Measurements from ENCODE around the gene MACF1. TPM values are rescaled to one million over a fixed set of nuclear protein-coding genes. Genes with fewer than 3 reads are reported as not detected.
"Not testable (repeated sequence)": the region's sequence is repeated elsewhere in the genome, so short reads cannot be mapped to it uniquely, and the experiment has no call there.

The MACF1 gene
- total RNA-seq, 4 donors from 2014 or later = 187 to 436 (median 261) TPM

- peaks cover 0 to 7% of the 10 kb centered on the region in 2 donors for H3K27me3 ChIP-seq
- H3K4me3 ChIP-seq = no peak overlapping the region
- H3K4me1 ChIP-seq = peaks cover 0 to 14% (median 6%) of the 10 kb centered on the region in 4 donors
- H3K27ac ChIP-seq = no peak overlapping the region
- TF ChIP-seq POLR2A (IDR thresholded peaks at IDR 0.05) = no peak
- TF ChIP-seq, protein P1, sequence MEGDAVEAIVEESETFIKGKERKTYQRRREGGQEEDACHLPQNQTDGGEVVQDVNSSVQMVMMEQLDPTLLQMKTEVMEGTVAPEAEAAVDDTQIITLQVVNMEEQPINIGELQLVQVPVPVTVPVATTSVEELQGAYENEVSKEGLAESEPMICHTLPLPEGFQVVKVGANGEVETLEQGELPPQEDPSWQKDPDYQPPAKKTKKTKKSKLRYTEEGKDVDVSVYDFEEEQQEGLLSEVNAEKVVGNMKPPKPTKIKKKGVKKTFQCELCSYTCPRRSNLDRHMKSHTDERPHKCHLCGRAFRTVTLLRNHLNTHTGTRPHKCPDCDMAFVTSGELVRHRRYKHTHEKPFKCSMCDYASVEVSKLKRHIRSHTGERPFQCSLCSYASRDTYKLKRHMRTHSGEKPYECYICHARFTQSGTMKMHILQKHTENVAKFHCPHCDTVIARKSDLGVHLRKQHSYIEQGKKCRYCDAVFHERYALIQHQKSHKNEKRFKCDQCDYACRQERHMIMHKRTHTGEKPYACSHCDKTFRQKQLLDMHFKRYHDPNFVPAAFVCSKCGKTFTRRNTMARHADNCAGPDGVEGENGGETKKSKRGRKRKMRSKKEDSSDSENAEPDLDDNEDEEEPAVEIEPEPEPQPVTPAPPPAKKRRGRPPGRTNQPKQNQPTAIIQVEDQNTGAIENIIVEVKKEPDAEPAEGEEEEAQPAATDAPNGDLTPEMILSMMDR (IDR thresholded peaks at IDR 0.05) = no peak
- H3K9me3 ChIP-seq = no peaks in the 10 kb centered on the region
- H3K36me3 ChIP-seq = peaks cover 0 to 37% (median 0%) of the 10 kb centered on the region in 3 donors
- DNase-seq = no peak
These were observed 284.5 kb downstream of the MACF1 start for GRCh38 chr1:39488793-39489566.

DNA sequence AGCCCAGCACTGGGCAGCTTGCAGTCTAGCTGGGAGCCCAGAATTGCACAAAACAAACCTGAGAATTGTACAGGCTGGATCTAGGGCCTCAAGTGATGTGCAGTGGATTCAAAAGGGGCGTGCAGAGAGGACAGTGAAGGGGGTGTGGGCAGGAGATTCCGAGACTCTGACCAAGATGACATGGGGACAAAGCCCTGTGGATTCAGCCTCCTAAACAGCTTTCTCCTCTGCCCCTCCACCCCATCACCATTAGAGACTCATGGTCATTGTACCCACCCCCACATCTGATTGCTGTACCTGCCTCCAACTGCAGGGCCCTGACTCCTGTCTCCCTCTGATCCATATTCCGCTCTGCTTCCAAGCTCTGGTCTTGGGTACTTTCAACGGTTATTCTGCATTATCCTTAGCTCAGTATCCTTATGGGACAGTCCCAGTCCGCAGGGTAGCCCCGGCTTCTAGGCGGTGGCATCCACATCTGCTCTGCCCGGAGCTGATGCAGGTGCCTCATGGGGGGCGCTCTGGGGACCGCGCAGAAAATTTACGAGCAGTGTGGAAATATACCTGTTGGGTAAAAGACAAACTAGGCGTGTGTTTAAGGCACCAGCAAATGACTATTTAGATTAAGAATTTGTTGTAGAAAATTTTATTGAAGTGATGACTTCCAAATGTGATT lies 285.2 kb downstream of the MACF1 start:
- no peak for TF ChIP-seq POLR2A (IDR thresholded peaks at IDR 0.05)
- DNase-seq = no peak
- Histone ChIP-seq H3K27me3 (peaks cover 0 to 7% of the 10 kb centered on the region in 2 donors), H3K4me1 (peaks cover 0 to 14% (median 6%) of the 10 kb centered on the region in 4 donors), H3K9me3 (no peaks in the 10 kb centered on the region), H3K4me3 (no peak overlapping the region), H3K27ac (no peak overlapping the region), H3K36me3 (peaks cover 0 to 32% (median 0%) of the 10 kb centered on the region in 3 donors)

DNA sequence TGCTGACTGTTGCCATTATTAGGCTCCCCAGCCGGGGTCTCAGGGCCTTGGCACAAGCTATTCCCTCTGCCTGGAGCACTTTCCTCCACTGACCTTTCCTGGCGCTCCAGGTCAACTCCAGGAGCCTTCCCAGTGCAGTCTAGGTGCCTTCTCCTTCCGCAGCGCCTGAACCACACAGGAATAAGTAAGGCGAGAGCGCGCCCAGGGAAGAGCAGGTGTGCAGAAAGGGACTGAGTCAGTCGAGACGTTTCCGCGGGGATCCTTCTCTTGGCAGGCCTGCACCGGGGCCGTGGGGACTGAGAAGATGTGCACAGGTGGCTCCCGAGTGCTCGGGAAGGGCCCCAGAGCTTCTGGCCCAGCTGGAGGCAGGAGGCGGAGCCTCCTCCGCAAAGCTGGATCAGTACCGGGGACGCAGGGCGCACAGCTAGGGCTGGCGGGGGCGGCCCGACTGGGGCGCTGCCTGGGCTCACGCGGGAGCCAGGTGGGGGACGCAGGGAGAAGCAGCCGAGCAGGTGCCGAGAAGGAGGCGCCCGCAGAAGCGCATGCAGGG lies 286.2 kb downstream of the MACF1 start:
- Histone ChIP-seq H3K4me1 (peaks cover 0 to 14% (median 6%) of the 10 kb centered on the region in 4 donors), H3K4me3 (peak overlapping the region; percentile 54 to 67 (median 65)), H3K9me3 (no peaks in the 10 kb centered on the region), H3K36me3 (peaks cover 0 to 22% (median 0%) of the 10 kb centered on the region in 3 donors), H3K27ac (peak overlapping the region in 2 of 4 donors; percentile 30 to 52), H3K27me3 (peaks cover 0 to 7% of the 10 kb centered on the region in 2 donors)
- DNase-seq = no peak
- TF ChIP-seq POLR2A (IDR thresholded peaks at IDR 0.05) = no peak
- TF ChIP-seq, protein P1 (IDR thresholded peaks at IDR 0.05) = no peak

DNA sequence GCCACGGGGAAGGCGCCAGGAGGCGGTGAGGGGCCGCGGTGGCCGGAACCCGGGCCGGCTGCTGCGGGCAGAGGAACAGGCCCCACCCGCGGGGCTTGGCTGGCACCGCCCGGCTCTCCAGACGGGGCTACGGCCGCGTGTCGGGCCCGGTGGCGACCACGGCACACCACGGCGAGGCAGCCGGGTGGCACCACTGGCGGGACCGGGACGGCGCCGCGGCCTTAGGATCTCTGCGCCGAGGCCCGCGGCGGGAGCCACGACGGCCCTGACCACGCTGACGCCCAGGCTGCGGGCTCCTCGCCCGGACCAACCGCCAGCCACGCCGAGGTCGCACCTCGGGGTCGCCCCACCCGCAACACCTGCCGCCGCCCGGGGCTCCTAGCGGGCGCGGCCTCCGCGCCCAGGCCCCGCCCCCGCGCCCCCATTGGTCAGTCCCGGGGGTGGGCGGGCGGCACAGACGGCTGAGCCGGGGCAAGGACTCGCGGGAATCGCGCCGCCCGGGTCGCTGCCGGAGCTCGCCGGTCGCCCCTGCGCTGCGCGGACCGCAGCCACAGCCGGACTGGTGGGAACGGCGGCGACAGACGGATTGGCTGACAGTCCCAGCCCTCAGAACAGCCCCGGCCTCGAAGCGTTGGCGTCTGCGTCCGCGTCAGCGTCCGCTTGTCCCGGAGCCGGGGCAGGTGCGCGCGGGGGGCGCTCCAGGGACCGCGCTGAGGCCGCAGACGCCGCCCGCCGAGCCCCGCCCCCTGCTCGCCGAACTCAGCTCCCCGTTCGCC lies 286.8 kb downstream of the MACF1 start, which contains the start of gene BMP8A:
Gene BMP8A (plus strand): TSS at position 491 of the 776 bp plus-strand sequence. CDS start 356 bp downstream, outside the sequence.
- Histone ChIP-seq H3K36me3 (peaks cover 0 to 15% (median 0%) of the 10 kb centered on the region in 3 donors), H3K4me1 (peaks cover 0 to 14% (median 6%) of the 10 kb centered on the region in 4 donors), H3K9me3 (no peaks in the 10 kb centered on the region), H3K4me3 (peak within 1 kb of the TSS; percentile 54 to 67 (median 65)), H3K27ac (peak within 1 kb of the TSS in 2 of 4 donors; percentile 30 to 52), H3K27me3 (peaks cover 0 to 7% of the 10 kb centered on the region in 2 donors)
- peak; percentile 75 to 88 (median 81) for DNase-seq
- TF ChIP-seq POLR2A (IDR thresholded peaks at IDR 0.05) = no peak
- TF ChIP-seq, protein P1 (IDR thresholded peaks at IDR 0.05) = no peak

DNA sequence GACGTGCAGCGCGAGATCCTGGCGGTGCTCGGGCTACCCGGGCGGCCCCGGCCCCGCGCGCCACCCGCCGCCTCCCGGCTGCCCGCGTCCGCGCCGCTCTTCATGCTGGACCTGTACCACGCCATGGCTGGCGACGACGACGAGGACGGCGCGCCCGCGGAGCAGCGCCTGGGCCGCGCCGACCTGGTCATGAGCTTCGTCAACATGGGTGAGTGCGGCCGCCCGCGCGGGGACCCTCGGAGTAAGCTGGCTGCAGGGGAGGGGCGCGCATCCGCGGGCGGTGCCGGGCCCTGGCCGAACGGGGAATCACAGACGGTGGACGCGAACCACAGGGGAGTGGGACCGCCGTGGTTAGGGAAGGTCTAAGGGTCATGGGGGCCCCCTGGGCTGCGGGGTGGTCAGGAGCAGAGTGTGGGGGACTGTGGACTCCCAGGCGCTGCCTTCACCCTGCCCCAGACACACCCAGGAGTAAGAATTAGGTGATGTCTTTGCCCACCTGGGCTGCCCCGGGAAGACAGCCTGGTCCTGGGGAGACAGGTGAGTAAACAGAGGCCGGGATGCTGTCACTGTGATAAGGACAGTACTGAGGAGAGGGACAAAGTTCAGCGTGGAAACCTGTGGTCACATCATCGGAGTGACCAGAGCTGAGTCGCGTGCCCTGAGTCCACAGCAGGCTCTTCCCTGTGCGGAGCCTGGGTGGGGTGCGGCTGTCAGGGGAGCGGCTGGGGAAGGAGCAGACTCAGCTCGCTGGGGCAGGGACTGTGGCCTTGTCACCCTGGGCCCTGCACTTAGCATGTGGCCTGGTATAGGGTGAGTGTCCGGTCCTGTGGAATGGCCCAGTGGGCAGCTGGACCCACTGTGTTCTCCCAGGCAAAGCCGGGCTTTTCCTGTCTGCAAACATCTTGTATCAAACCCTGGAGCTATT lies 287.9 kb downstream of the MACF1 start:
- peak overlapping the region in 3 of 4 donors; percentile 64 to 67 (median 66) for H3K4me3 ChIP-seq
- H3K9me3 ChIP-seq, H3K27ac ChIP-seq, H3K27me3 ChIP-seq, H3K36me3 ChIP-seq: not testable (repeated sequence)
- DNase-seq = peak in 1 of 3 donors; percentile 68
- peaks cover 0 to 14% (median 6%) of the 10 kb centered on the region in 4 donors for H3K4me1 ChIP-seq

- not testable (repeated sequence) for H3K27ac ChIP-seq, H3K9me3 ChIP-seq, H3K27me3 ChIP-seq, H3K36me3 ChIP-seq, DNase-seq
- H3K4me3 ChIP-seq = peak overlapping the region in 1 of 4 donors; percentile 67
- peaks cover 0 to 14% (median 6%) of the 10 kb centered on the region in 4 donors for H3K4me1 ChIP-seq
These were observed 288.7 kb downstream of the MACF1 start for GRCh38 chr1:39493043-39493810.
